ENCODE measurements around the gene KCNJ16. TPM values are rescaled to one million over a fixed set of nuclear protein-coding genes. Genes with fewer than 3 reads are reported as not detected.

KCNJ16 gene
- polyA plus RNA-seq, 1 experiment, result not detected

DNA sequence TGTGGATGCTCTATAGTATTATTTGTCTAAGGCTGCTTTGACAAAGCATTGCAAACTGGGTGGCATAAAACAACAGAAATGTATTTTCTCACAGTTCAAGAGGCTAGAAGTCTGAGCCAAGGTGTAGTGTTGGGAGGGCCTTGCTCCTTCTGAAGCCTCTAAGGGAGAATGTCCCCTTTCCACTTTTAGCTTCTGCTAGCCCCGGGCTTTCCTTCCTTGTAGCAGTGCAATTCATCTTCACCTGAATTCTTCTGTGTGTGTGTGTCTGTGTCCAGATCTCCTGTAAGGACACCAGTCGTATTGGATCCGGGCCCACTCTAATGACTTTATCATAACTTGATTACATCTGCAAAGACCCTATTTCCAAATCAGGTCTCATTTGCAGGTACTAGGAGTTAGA, 18.1 kb downstream of the KCNJ16 start:
- Histone ChIP-seq H3K4me3 (ENCODE audit: low read depth, low read length) (no peak overlapping the region), H3K9me3 (ENCODE audit: control insufficient read depth, insufficient read depth, low read length) (no peaks in the 10 kb centered on the region), H3K27ac (ENCODE audit: low read depth, low read length) (no peak overlapping the region), H3K27me3 (ENCODE audit: control insufficient read depth, insufficient read depth, low read length) (no peaks in the 10 kb centered on the region)
- DNase-seq (ENCODE audit: low read depth, low spot score), result no peak
- POLR2A ChIA-PET, result no interaction called here
- no peak for TF ChIP-seq CTCF (IDR thresholded peaks at IDR 0.05; ENCODE audit: low read depth, low read length)
- CTCF ChIA-PET, result no interaction called here

DNA sequence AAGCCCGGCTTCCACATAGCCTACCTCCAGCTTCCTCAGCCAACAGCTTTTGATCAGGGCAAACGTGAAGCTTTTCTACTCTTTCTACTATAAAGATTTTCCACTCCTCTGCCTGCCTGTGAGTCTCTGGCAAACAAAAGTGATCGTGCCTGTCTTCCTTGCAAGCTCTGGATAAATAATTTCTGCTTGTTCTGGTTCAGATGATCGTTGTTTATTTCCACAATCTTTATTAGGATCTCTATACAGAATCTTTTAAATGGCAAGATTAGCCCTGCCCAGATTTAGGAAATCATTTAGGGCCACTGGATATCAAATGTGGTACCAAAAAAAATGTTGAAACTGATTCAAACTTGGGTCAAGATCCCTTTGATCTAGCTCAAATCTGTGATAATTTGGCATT, 20.4 kb downstream of the KCNJ16 start:
- no peak for TF ChIP-seq CTCF (IDR thresholded peaks at IDR 0.05; ENCODE audit: low read depth, low read length)

GRCh38 chr17:70096861-70097260, 21.8 kb downstream of the KCNJ16 start:
- no peak for TF ChIP-seq CTCF (IDR thresholded peaks at IDR 0.05; ENCODE audit: low read depth, low read length)
- no peak for DNase-seq (ENCODE audit: low read depth, low spot score)
- ChIA-PET CTCF (interaction anchor here (1.1 kb wide), 1 partner anchor 488 kb away, joined by 3 read pairs; no protein-coding TSS in a partner anchor), POLR2A (no interaction called here)
- Histone ChIP-seq H3K27ac (ENCODE audit: low read depth, low read length) (no peak overlapping the region), H3K27me3 (ENCODE audit: control insufficient read depth, insufficient read depth, low read length) (no peaks in the 10 kb centered on the region), H3K9me3 (ENCODE audit: control insufficient read depth, insufficient read depth, low read length) (no peaks in the 10 kb centered on the region), H3K4me3 (ENCODE audit: low read depth, low read length) (no peak overlapping the region)

More for the DNA sequence above, 20.4 kb downstream of the KCNJ16 start:
- ChIA-PET CTCF (interaction anchor here (0.6 to 0.7 kb wide), 2 partner anchors 31 to 409 kb away, joined by 3 to 5 read pairs; no protein-coding TSS in a partner anchor), POLR2A (no interaction called here)
- Histone ChIP-seq H3K4me3 (ENCODE audit: low read depth, low read length) (no peak overlapping the region), H3K9me3 (ENCODE audit: control insufficient read depth, insufficient read depth, low read length) (no peaks in the 10 kb centered on the region), H3K27me3 (ENCODE audit: control insufficient read depth, insufficient read depth, low read length) (no peaks in the 10 kb centered on the region), H3K27ac (ENCODE audit: low read depth, low read length) (no peak overlapping the region)
- DNase-seq (ENCODE audit: low read depth, low spot score), result no peak

- H3K27me3 ChIP-seq (ENCODE audit: control insufficient read depth, insufficient read depth, low read length), result no peaks in the 10 kb centered on the region
- CTCF ChIA-PET, result interaction anchor here (1.1 kb wide), 1 partner anchor 489 kb away, joined by 3 read pairs; no protein-coding TSS in a partner anchor
- POLR2A ChIA-PET, result no interaction called here
- DNase-seq (ENCODE audit: low read depth, low spot score), result no peak
- no peak overlapping the region for H3K4me3 ChIP-seq (ENCODE audit: low read depth, low read length)
- TF ChIP-seq CTCF (IDR thresholded peaks at IDR 0.05; ENCODE audit: low read depth, low read length), result no peak
- H3K9me3 ChIP-seq (ENCODE audit: control insufficient read depth, insufficient read depth, low read length), result no peaks in the 10 kb centered on the region
- H3K27ac ChIP-seq (ENCODE audit: low read depth, low read length), result no peak overlapping the region
These were observed 23.0 kb downstream of the KCNJ16 start for GRCh38 chr17:70098030-70098429.

DNA sequence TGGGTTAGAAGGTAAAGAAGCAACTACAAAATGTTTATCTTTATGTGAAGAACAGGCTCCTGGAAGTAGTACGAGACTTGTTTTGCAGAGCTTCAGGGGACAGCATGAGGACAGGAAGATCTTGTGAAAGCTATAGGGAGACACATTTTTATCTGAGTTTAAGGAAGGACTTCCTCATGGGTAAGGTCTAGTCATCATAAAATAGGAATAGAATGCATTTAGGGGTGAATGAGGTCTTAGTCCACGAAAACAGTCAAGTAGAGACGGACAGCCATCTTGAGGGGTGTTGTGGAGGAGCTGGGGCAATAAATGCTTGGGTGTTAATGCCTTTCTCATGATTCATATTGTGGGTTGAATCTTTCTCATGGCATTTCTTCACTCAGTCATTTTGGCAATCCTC, 24.3 kb downstream of the KCNJ16 start:
- DNase-seq (ENCODE audit: low read depth, low spot score), result no peak
- H3K9me3 ChIP-seq (ENCODE audit: control insufficient read depth, insufficient read depth, low read length), result no peaks in the 10 kb centered on the region
- TF ChIP-seq CTCF (IDR thresholded peaks at IDR 0.05; ENCODE audit: low read depth, low read length), result no peak
- H3K27me3 ChIP-seq (ENCODE audit: control insufficient read depth, insufficient read depth, low read length), result no peaks in the 10 kb centered on the region
- CTCF ChIA-PET, result no interaction called here
- no peak overlapping the region for H3K4me3 ChIP-seq (ENCODE audit: low read depth, low read length)
- no peak overlapping the region for H3K27ac ChIP-seq (ENCODE audit: low read depth, low read length)
- POLR2A ChIA-PET, result no interaction called here
